Smooth muscle cell (in vitro differentiated cells): ENCODE measurements around the gene IQGAP3. TPM values are rescaled to one million over a fixed set of nuclear protein-coding genes. Genes with fewer than 3 reads are reported as not detected.

ENCODE experiments used
- DNase-seq: peaks from one replicate; lab custom pipeline; 2025; ENCODE audit not compliant: unreplicated experiment; lab: John Stamatoyannopoulos, UW
- H2AFZ ChIP-seq: fragments of 200-600 bp; sonication (generic); 2 replicates; pipeline ENCODE4 v1.6.0; 2016; ENCODE audit warnings: antibody characterized with exemption, low read depth, mild to moderate bottlenecking
- H3F3A ChIP-seq: fragments of 200-600 bp; sonication (generic); 2 replicates; pipeline ENCODE4 v1.6.0; 2017; ENCODE audit warnings: antibody characterized with exemption, low read depth
- H3K27ac ChIP-seq: fragments of 200-600 bp; sonication (generic); 2 replicates; pipeline ENCODE4 v1.5.1; 2016; ENCODE audit warnings: low read depth, mild to moderate bottlenecking
- H3K27me3 ChIP-seq: fragments of 200-600 bp; sonication (generic); 2 replicates; pipeline ENCODE4 v1.6.1; 2016; ENCODE audit warnings: low read depth, mild to moderate bottlenecking
- H3K36me3 ChIP-seq: fragments of 200-600 bp; sonication (generic); 2 replicates; pipeline ENCODE4 v1.5.1; 2016; ENCODE audit warnings: low read depth
- H3K4me1 ChIP-seq: fragments of 200-600 bp; sonication (generic); 2 replicates; pipeline ENCODE4 v1.5.1; 2016; ENCODE audit warnings: low read depth
- H3K4me2 ChIP-seq: fragments of 200-600 bp; sonication (generic); 2 replicates; pipeline ENCODE4 v1.6.0; 2016; ENCODE audit warnings: mild to moderate bottlenecking
- H3K4me3 ChIP-seq: fragments of 200-600 bp; sonication (generic); 2 replicates; pipeline ENCODE4 v1.5.1; 2016; ENCODE audit warnings: mild to moderate bottlenecking
- H3K79me2 ChIP-seq: fragments of 200-600 bp; sonication (generic); 2 replicates; pipeline ENCODE4 v1.6.0; 2016; ENCODE audit warnings: low read depth, mild to moderate bottlenecking
- H3K9ac ChIP-seq: fragments of 200-600 bp; sonication (generic); 2 replicates; pipeline ENCODE4 v1.6.0; 2016; ENCODE audit warnings: low read depth
- H3K9me3 ChIP-seq: fragments of 200-600 bp; sonication (generic); replicated peaks from 2 replicates; pipeline ENCODE4 v1.5.1; 2016; ENCODE audit warnings: low read depth
- H4K20me1 ChIP-seq: fragments of 200-600 bp; sonication (generic); 2 replicates; pipeline ENCODE4 v1.6.0; 2016; ENCODE audit warnings: low read depth
- WGBS: methylation state at CpG from one replicate; pipeline ENCODE4 v1.1.7; 2016; ENCODE audit warnings: low lambda C conversion rate; 5-methylcytosine and 5-hydroxymethylcytosine counted together
- polyA plus RNA-seq: library from polyadenylated mRNA; unstranded; fragments of >200 nt; fragmentation: Nextera tagmentation; extraction: Ambion mirVana; gene quantifications from 2 replicates; pipeline ENCODE4 v1.2.1, GENCODE V29; 2016
- total RNA-seq: library from RNA; depleted of rRNA; stranded (reverse); fragments of >200 nt; gene quantifications from 2 replicates; pipeline ENCODE4 v1.2.3, GENCODE V29; 2014
- TF ChIP-seq, protein P1 (sequence below): fragments of 200-600 bp; sonication (generic); IDR thresholded peaks from 2 replicates; pipeline ENCODE4 v1.5.1; 2017; ENCODE audit warnings: borderline replicate concordance, mild to moderate bottlenecking, antibody characterized with exemption; ENCODE audit not compliant: insufficient read depth, poor library complexity, severe bottlenecking

The IQGAP3 gene
- total and polyA plus RNA-seq, 2 experiments from 2014 or later = 2.6 to 2.9 TPM

DNA sequence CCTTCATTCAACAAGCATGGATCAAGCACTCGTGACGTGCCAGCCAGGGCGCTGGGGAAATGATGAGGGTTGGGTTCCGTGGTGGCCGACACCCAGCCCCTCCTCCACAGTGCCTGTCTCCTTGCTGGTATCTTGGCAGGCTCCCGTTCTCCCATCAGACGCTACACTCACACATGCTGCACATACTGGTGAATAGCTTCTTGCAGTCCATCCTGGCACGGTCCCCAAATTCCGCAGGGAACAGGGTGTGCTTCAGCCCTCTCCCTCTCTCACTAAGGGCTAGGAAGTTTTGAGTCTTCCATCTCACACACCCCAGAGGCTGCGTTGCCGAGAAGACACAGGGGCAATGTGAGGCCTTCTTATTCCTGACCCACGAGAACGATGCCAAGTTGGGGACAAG, 61.7 kb downstream of the IQGAP3 start:
- Histone ChIP-seq H3F3A (no peaks in the 10 kb centered on the region), H3K27ac (no peak overlapping the region), H3K4me3 (no peak overlapping the region), H3K27me3 (no peaks in the 10 kb centered on the region), H3K9ac (no peak overlapping the region), H3K36me3 (no peaks in the 10 kb centered on the region), H2AFZ (no peak overlapping the region), H4K20me1 (no peaks in the 10 kb centered on the region), H3K79me2 (no peaks in the 10 kb centered on the region), H3K4me2 (no peak overlapping the region), H3K9me3 (no peaks in the 10 kb centered on the region), H3K4me1 (no peaks in the 10 kb centered on the region)
- whole genome bisulfite sequencing = 85% methylated on average over 13 of the region's 13 CpGs
- TF ChIP-seq, protein P1, sequence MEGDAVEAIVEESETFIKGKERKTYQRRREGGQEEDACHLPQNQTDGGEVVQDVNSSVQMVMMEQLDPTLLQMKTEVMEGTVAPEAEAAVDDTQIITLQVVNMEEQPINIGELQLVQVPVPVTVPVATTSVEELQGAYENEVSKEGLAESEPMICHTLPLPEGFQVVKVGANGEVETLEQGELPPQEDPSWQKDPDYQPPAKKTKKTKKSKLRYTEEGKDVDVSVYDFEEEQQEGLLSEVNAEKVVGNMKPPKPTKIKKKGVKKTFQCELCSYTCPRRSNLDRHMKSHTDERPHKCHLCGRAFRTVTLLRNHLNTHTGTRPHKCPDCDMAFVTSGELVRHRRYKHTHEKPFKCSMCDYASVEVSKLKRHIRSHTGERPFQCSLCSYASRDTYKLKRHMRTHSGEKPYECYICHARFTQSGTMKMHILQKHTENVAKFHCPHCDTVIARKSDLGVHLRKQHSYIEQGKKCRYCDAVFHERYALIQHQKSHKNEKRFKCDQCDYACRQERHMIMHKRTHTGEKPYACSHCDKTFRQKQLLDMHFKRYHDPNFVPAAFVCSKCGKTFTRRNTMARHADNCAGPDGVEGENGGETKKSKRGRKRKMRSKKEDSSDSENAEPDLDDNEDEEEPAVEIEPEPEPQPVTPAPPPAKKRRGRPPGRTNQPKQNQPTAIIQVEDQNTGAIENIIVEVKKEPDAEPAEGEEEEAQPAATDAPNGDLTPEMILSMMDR = no peak
- no peak for DNase-seq

DNA sequence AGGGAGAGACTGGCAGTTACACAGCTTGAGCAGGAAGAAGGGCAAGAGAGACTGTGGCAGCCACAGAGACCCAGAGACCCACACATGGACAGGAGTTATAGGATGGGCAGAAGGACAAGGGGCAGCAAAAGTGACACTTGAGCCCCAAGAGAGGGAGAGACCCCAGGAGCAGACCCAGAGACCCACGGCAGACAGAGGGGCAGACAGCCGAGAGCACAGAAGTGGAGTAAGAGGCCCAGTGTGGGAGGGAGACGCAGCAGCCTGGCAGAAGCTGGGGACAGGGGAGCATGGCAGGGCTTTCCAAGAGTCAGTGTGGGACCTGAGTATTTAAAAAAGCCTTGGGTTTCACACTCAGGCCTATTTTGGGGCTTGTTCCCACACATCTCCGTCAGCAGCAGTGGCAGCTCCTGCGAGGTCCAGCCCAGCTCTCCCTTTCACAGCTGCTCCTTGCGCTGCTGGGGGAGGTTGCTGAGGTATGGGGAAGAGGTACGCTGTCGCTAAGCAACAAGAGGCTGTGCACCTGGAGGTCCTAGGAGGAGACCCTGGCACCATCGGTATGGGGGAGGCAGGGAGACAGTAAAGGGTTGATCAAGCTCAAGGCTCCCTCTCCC, 62.8 kb downstream of the IQGAP3 start:
- TF ChIP-seq, protein P1 = no peak
- Histone ChIP-seq H3K4me3 (no peak overlapping the region), H3K27me3 (no peaks in the 10 kb centered on the region), H2AFZ (no peak overlapping the region), H3K4me2 (no peak overlapping the region), H3K9me3 (no peaks in the 10 kb centered on the region), H3K9ac (no peak overlapping the region), H3K4me1 (peaks cover 4% of the 10 kb centered on the region), H3K36me3 (no peaks in the 10 kb centered on the region), H3F3A (peaks cover 4% of the 10 kb centered on the region), H4K20me1 (no peaks in the 10 kb centered on the region), H3K79me2 (no peaks in the 10 kb centered on the region), H3K27ac (no peak overlapping the region)
- DNase-seq = no peak
- 81% methylated on average over 9 of the region's 9 CpGs for WGBS

DNA sequence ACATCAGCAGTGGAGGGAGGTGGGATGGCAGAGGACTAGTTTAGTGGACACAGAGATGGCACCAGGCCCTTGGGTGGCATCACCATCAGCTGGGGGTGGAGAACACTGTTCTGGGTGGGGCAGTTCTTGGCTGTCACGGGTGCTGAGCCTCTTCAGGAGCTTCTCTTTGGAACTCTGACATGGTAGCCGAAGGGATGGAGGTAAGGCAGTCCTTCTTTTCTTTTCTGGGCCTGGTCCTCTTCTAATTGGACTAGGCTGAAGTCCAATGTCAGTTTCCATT, 63.5 kb downstream of the IQGAP3 start:
- no peaks in the 10 kb centered on the region for H3K27me3 ChIP-seq
- 89% methylated on average over 2 of the region's 2 CpGs for WGBS
- H3K4me3 ChIP-seq = no peak overlapping the region
- no peaks in the 10 kb centered on the region for H3K36me3 ChIP-seq
- H3K79me2 ChIP-seq = no peaks in the 10 kb centered on the region
- no peak for DNase-seq
- no peak overlapping the region for H3K4me2 ChIP-seq
- H3K9ac ChIP-seq = no peak overlapping the region
- H2AFZ ChIP-seq = no peak overlapping the region
- peaks cover 11% of the 10 kb centered on the region for H3F3A ChIP-seq
- TF ChIP-seq, protein P1 = no peak
- H4K20me1 ChIP-seq = no peaks in the 10 kb centered on the region
- no peaks in the 10 kb centered on the region for H3K9me3 ChIP-seq
- no peak overlapping the region for H3K27ac ChIP-seq
- peaks cover 10% of the 10 kb centered on the region for H3K4me1 ChIP-seq

DNA sequence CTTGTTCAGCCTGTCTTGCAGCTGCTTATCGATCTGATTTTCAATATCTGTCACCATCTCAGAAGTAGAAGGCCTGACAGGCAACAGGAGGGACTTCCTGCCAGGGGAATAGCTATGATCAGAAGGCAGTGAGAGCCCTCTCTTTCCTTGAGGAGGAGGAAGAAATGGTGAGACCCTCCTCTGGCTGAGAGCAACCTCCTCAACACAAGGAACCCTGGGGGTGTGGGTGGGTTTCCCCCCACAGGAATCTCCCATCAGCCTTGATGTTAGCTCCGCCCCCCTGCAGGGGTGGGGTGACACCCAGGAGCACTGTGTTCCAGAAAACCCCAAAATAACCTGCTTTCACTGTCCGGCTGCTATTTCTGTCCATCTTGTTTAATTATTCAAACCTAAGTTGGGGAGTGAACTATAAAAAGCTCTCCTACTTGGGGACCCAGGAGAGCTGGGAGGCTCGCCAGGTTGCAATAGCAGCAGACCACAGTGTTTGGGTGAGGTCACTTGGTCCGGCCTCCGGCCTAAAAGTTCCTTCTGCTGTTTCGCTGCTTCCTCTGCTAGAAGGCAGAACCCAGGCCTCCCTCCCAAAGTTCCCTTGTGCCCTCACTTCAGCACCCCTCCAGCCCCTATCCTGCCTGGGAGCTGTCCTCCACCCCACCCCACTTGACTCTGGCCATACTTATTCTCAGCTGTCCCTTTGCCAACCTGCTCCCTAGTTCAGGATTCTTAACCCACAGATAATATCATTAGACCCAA, 64.0 kb downstream of the IQGAP3 start:
- no peak for DNase-seq
- no peak overlapping the region for H3K27ac ChIP-seq
- no peaks in the 10 kb centered on the region for H3K36me3 ChIP-seq
- TF ChIP-seq, protein P1 = no peak
- no peak overlapping the region for H2AFZ ChIP-seq
- H4K20me1 ChIP-seq = no peaks in the 10 kb centered on the region
- no peaks in the 10 kb centered on the region for H3K27me3 ChIP-seq
- 90% methylated on average over 7 of the region's 7 CpGs for WGBS
- H3K4me3 ChIP-seq = no peak overlapping the region
- no peak overlapping the region for H3K9ac ChIP-seq
- no peaks in the 10 kb centered on the region for H3K79me2 ChIP-seq
- H3K4me1 ChIP-seq = peaks cover 15% of the 10 kb centered on the region
- peaks cover 15% of the 10 kb centered on the region for H3F3A ChIP-seq
- no peaks in the 10 kb centered on the region for H3K9me3 ChIP-seq
- no peak overlapping the region for H3K4me2 ChIP-seq
